GM18502 (cell line): ENCODE results near the gene GPR119.
"Not testable (repeated sequence)": the region's sequence is repeated elsewhere in the genome, so short reads cannot be mapped to it uniquely, and the experiment has no call there.

Source experiments
- ATAC-seq: cut with Tn5 transposase; IDR thresholded peaks from one replicate; pipeline ENCODE4 v1.9.1; 2021; ENCODE audit warnings: mild to moderate bottlenecking; ENCODE audit not compliant: unreplicated experiment, poor library complexity

The GPR119 gene

DNA sequence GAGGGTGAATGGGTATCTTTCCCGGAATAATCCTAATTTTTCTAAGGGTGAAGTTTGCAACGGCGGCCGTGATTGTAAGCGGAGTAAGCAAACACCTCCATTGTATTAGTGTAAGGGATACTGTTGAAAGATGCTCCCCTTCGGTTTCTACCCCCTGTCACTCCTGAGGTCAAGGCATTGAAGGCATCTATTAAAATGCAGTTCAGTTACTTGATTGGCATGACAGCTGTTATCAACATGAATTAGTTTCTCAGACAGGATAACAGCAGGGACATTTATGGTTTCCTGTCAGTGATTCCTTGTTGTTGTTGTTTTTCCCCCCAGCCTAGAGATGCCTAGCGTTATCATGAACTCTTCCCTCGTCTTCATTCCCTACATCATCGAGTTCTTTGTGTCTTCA is 45.2 kb downstream of the GPR119 start:
- peak; percentile 11 for ATAC-seq

GRCh38 chrX:130339408-130340222 is 45.9 kb downstream of the GPR119 start, which contains the start of gene SLC25A14:
SLC25A14 (plus strand) TSS chrX:130339919; CDS start chrX:130340279, 360 bp downstream.
- ATAC-seq: peak; percentile 95

- ATAC-seq: not testable (repeated sequence)
These were observed 46.6 kb downstream of the GPR119 start for GRCh38 chrX:130338869-130339268.

- ATAC-seq: no peak
These were observed 48.9 kb downstream of the GPR119 start for GRCh38 chrX:130336531-130336930.
